Measurements from ENCODE around the gene SELENOS. TPM values are rescaled to one million over a fixed set of nuclear protein-coding genes. Genes with fewer than 3 reads are reported as not detected.
"Not testable (repeated sequence)": the region's sequence is repeated elsewhere in the genome, so short reads cannot be mapped to it uniquely, and the experiment has no call there.

Gene SELENOS
- total RNA-seq, 1 experiment from 2014 or later = 50.7 TPM

DNA sequence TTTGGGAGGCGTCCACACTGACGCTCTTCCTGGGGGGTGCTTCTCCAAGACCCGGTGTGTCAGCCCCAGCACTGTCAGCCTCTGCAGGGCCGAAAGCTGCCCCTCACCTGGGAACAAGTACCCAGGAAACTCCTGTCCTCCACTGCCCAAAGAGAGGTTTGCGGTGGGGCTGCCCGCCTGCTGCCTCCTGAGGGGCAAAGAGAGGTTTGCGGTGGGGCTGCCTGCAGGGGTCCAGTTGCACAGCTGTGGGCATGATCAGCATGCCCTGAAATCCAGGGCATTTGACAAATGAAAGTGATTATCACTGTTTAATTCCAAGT, 32.8 kb upstream of the SELENOS start:
- DNase-seq (ENCODE audit: low read depth) = no peak

DNA sequence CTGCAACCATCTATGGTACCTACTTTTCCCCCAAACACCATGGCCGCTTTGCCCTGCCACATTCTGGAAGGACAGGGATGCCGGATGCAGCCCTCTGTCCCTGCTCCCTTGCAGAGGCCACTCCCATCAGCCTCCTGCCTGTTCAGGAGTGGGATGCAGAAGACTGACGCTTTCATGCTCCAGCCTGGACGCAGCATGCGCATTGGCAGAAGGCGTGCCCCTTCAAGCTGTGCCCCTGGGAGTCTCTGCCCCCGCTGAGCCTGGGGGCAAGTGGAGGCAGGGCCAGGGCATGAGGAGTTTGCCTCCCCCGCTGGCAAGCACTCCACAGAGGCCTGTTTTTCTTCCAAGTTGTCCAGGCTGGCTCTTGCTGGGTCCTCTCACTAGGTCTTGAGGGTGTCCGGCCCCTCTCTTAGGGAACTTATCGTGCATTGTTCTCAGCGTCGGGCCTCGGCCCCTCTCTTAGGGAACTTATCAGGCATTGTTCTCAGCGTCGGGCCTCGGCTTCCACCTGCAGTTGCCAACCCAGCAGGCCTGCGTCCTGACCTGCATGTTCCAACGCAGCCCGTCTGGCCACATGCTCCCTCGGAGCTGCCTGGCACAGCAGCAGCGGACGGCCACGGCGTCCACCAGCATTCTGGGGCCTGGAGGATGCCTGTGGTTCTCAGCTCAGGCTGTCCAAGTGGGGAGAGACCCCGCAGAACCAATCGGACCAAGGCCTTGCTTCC, 32.3 kb upstream of the SELENOS start:
- DNase-seq (ENCODE audit: low read depth) = no peak

DNA sequence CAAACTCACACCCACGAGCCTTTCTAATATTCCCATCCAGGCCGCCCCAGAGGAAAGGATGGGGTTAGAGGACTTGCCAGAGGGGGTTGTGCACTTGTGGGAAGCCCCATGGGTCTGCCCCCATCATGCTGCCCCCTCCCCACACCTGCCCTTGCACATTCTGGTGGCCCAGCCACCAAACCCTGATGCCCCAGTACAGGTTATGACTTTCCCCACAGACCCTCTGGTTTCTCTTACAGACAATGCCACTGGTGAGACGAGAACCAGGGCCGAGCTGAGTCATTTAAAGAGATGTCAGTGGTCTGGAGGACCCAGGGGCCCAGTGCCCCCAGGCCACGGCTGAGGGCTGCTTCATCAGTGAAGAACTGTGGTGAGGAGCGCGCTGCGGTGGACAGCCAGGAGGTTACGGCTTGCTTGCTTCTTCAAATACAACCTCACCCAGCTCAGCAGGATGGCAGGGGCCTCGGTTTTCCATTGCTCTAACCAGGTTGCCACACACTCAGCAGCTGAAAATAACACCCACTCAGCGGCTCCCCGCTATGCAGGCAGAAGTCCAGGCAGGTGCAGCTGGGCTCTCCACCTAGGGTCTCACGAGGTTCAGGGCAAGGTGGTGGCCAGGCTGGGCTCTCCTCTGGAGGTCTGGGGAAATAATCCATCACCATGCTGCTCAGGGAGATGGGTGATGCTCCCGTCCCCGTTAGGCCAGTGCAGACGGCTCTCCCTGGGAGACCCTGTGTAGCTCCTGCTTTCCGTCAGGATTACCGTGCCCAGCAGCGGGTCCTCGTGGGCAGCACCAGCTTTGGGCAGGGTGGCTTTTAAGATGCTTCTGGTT, 31.5 kb upstream of the SELENOS start:
- no peak for DNase-seq (ENCODE audit: low read depth)

DNA sequence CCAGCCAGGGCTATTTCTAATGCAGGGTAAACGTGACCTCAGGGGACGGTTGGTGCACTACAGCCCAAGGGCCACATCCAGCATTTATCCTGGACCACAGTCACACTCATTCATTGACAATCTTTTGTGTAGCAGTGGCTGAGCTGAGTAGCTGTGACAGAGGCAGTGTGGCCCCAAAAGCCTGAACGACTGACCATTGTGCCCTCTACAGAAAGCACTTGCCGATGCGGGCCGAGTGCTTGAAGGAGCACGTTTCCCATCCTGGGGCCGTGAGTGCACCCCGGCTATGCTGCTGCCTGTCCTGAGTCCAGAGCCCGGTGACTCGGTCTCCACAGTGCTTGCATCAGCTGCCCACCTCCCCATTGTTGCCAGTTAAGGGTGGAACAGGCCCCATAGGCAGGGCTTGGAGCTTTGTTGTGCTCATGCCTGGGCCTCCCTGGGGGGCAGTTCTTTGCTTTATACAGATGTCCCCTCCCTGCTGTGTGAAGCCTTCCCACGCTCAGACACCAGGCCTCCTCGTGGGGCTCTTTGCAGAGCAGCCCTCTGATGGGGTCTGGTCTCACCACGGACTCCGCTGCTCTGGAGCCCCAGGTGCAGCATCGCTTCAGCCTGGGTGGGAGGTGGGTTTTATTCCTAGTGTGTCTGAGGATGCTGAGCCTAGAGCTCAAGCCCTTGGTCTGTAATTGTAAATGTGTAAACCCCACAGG, 30.8 kb upstream of the SELENOS start:
- DNase-seq (ENCODE audit: low read depth) = no peak

DNA sequence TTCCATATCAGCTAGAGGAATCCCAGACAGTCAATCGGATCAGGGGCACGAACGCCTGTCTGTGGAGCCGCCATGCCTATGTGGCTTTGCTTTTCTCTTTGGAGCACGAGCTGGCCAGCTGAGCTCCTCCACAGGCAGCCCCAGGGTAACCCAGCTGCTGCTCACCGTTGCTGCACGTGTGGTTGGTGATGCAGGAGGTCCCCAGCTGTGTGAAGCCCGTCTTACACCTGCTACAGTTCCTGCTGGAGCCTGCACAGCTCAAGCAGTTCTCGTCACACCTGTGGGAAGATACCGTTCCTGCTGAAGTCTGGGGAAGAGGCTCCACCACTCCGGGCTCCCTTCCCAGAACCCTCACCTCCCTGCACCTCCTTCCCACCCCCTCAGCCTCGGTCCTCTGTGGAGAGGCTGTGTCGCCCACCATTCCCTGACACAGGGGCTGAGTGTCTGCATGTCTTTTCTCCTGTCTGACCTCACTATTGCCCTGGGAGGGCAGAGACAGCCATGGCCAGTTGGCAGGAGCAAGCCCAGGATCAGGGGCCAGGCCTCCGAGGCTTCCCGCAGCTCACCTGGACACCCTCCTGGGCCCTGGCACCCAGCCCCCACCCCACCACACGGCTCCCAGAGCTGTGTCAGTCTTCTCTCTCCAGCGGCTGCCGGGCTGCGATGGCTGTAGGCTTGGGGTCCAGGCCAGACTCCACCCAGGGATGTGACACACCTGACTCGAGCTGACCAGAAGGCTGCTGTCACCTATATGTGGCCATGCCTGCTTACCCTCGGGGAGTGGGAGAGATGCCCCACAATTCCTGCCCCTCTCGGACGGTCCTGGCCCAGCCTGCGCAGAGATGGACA, 30.0 kb upstream of the SELENOS start:
- DNase-seq (ENCODE audit: low read depth) = no peak

DNA sequence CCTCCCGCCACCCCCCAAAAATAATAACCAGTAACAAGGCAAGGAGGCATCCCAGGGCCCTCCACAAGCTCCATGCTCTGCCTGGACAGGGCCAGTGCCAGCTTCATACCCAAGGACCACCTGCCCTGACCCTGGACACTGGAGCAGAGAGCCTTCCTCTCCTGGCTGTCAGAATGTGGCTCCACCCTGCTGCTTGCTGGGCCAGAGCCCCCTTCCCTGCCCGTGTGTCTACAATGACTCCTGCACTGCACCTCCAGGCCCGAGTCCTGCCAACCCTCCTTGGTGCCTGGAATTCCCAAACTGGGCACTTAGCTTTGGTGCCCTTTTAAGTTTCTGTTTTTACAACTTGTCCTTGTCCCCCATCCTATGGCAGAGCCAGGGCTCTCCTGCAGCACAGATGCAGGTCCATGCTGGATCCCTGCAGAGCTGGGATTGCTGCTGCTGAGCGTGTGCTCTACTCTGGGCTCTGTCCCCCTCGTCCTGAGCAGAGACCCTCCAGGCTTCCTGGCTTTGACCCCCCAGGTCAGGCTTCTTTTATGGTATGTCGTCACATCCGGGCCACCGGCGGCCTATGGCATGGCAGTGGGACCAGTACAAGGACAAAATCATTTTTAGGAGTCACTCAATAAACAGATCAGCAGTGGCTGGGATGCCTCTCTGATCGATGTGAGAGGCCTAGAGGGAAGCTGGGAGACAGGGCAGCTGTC, 29.2 kb upstream of the SELENOS start:
- no peak for DNase-seq (ENCODE audit: low read depth)

DNA sequence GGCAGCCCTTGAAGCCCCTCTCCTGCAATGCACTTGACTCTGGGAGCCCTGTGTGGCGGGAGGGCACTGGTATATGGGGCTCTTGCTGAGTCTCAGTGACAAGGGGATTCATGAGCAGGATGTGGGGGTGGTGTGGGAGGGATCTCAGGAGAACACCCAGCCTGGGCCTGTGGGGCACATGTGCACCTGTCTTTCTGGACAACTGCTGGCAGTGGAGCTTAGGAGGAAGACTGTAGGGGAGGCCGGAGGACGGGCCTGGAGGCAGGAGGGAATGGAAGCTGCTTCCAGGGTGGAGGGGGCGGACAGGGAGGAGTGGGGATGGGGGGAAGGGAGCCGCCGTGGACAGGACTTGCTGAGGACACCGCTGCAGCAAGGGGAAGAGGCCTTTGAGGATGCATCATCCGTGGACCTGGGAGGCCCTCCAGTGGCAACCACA, 28.6 kb upstream of the SELENOS start:
- DNase-seq (ENCODE audit: low read depth) = no peak

DNA sequence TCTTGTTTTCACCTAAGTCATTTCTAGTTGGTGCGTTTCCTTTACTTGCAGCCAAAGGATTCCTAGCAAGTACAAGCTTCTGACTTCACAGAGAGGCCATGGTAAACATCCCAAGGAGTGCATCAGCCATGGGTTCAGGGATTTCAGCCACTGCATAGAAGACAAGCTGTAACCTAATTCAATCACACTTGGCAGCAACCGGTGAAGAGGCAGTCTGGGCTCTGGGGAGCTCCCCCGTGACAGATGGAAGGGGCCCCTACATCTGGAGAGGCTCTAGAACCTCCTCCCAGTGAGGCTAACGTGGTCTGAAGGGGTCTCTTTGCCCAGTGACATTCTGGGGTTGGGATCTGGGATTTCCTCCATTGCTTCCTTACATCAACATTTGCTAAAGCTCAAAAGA, 26.1 kb upstream of the SELENOS start:
- no peak for DNase-seq (ENCODE audit: low read depth)

DNA sequence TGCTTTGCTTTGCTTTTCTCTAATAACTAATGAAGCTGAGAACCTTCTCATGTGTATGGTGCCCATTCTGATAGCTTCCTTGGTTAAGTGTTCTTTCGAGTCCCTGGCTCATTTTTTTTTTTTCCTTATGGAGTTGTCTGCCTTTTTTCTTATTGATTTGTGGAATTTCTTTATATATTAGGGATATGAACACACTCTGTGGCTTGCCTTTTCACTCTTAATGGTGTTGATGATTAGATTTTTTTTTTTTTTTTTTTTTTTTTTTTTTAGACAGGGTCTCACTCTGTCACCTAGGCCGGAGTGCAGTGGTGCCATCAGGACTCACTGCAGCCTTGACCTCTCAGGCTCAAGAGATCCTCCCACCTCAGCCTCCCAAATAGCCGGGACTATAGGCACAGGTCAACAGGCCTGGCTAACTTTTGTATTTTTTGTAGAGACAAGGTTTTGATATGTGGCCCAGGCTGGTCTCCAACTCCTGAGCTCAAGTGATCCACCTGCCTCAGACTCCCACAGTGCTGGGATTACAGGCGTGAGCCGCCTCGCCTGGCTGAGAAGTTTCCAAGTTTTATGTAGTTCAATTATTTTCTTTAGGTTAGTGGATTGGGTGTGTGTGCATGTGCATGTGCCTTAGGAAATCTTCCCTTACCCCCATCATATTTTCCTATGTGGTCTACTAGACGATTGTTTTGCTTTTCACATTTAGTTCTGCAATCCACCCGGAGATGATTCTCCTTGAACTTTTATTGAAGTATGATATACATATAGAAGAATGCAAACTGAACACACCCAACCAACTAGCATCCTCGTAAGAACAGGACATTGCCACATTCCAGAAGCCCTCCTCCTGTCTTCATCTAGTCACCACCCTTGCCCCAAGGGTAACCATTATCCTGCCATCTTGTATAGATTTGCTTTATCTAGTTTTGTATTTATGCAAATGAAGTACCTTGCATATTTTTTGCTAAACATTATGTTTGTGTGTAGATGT, 19.4 kb upstream of the SELENOS start:
- DNase-seq (ENCODE audit: low read depth) = no peak

DNA sequence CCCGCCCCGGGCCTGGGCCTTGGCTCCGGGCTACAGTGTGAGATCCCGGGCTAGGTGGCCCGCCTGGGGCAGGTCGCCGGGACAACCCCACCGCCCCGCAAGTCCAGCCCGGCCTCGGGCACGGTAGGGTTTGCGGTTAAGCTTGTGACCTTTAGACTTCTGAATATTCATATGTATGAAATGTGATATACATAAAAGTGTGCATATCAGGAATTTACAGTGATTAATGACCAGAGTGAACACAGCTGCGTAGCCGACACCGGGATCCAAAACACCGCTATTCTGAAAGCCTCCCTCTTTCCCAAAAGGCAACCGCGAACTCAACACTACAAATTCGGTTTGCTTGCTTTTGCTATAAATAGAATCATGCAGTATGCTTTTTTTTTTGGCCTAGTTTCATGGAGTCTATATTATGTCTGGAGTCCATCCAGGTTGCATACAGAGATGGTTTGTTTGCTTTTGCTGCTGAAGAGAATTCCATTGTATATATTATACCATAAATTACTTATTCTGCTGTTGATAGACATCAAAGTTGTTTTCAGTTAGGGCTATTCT, 18.4 kb upstream of the SELENOS start:
- no peak for DNase-seq (ENCODE audit: low read depth)

DNA sequence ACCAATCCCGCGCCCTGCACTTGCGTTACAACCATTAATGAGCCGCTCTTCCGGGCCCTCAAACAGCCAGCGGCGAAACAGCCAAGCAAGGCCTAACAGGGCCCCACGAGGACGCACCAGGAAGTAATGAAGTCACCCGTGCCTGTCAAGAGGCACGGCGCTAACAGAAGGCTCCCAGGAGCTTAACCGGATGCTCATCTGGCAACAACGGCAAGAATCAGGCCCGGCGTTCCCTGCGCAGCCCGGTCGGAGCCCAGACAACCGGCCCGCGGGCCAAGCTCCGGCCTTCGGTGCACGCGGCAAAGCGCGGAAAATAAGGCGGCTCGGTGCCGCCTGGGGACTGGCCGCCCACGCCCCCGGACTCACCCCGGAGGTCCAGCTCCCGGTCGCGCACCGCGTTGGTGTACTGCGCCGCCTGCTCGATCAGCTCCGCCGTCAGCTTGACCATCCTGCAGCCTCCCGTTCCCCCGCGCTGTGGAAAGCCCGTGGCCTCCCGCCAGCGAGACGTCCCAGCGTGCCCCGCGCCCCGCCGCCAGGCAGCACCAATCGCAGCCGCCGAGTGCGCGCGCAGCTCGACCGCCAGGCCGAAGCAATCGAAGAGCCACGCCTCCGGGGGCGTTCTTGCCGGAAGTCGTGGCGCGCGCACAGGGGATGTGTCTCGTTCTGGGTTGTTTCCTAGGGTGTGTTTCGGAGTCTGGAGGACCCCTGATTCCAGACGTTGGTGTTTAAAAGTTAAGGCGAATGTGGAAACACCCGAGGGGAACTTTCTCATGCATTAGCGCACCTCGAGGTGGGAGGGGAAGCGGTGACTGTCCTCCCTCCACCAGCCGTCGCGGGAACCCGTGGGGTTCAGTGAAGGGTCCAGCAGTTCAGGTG, 17.7 kb upstream of the SELENOS start, which contains the start of gene SNRPA1:
SNRPA1 (minus strand) TSS at position 518 of the 876 bp plus-strand sequence; CDS start at position 448, 70 bp downstream.
- peak; percentile 92 for DNase-seq (ENCODE audit: low read depth)

DNA sequence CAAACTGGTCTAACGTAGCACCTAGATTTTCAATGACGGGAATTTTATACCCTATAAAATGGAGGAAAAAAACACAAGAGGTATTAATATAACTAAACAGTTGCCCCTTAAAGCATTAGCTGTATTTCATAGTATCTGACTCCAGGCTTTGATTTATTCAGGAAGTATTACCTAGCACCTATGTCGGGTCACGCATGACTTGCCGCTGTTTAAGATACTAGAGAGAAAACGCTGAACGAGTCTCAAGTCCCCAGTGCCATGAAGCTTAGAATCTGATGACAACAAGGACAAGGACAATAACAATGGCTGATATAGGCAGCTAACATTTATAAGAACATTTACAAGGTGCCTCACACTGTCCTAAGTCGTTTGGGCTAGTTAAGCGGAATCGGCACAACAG, 15.8 kb upstream of the SELENOS start:
- no peak for DNase-seq (ENCODE audit: low read depth)

DNA sequence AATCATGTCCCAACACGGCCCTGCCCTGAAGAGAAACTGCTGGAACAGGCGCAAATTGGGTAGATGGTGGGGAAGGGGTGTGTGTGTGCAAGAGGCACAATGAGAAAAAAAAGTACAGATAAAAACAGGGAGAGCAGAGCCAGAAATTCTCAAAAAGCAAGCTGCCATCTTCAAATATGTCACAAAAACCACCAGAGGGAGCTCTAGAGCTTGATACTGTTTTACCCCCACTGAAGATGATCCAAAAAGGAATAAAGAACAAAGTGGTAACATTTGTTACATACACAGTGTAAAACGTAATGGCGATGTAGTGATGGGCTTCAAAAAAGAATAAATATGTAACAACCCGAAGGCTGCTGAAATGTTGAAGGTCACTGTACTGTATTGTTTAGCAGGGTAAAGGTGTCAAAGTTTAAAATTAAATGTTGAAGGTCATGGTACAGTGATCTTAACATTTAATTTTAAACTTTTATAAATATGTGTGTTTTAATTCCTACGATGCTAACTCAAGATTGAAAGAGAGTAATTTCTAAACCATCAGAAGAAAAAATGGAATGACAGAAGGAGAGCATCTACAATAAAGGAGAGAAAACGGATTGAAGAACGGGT, 11.7 kb upstream of the SELENOS start:
- DNase-seq (ENCODE audit: low read depth) = peak; percentile 32

DNA sequence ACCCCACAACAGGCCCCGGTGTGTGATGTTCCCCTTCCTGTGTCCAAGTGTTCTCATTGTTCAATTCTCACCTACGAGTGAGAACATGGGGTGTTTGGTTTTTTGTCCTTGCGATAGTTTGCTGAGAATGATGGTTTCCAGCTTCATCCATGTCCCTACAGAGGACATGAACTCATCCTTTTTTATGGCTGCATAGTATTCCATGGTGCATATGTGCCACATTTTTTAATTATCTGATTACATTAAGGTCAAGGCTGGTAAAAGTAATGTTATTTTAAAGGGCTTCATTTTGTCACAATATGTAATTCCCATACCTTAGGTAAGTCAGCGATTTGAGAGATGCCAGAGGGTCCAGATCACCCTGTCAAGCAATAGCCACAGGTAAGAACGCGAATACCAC, 10.1 kb upstream of the SELENOS start:
- DNase-seq (ENCODE audit: low read depth) = not testable (repeated sequence)

DNA sequence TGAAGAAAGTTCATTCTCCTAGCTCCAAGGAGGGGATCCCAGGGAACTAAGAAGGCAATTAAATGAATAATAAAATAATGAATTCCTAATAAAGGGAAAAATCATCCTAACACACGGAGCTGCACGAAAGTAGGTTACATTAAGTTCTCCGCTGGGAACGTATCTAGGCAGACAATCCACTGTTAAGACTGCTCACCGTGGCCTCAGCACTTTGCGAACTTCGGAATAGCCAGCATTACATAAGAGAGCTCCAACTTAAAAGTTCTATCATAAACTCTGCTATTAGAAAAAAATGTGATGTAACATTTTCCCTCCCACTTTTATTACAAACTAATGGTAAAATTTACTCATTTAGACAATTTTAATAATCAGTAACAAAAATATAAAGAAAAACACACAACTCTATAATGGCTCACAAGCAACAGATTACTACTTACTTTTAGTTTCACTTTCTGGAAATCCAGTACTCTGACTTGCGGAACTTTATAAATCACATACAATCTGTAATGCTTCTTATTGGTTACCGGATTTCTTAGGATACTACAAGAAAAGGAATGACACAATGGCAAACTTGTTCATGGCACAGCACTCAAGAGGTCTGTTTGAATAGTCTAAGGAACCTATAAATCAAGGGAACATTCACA, 9.3 kb upstream of the SELENOS start:
- DNase-seq (ENCODE audit: low read depth) = no peak

DNA sequence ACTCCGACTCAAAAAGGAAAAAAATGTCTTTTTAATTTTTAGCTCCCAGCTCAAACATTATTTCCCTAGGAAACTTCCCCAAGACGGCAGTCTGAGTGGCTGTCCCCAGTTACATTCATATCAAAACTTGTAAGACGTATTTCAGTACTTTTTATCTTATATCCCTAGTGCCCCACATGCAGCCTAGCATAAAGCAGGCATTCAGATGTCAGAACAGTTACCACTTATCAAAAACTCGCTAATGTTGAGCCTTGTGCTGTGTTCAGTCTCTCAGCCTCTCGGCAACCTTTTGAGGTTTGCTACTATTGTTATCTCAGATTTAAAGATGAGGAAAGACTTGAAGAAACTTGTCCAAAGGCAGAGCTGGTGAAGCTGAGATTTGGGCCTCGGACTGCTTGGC, 6.6 kb upstream of the SELENOS start:
- DNase-seq (ENCODE audit: low read depth) = no peak

DNA sequence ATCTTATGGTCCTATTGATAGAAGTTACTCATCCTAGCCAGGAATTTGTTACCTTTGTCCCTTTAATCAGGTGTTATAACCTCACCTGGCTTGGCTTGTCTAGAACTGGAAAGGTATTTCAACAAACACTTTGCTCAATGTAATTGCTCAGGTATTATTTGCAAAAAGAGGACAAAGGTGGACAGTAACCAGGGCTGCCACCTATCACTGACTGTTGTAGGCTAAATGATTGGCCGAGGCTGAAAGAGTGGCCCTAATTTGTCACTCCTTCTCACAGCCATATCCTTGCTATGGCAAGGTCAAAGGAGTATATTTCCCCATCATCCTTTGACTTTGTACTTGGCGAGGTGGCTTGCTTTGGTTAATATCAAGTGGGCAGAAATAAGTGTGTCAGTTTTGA, 2.7 kb upstream of the SELENOS start:
- DNase-seq (ENCODE audit: low read depth) = no peak
